NCI-H2081 (cell line): Measurements from ENCODE around the gene MAPK11.

ENCODE experiments used
- DNase-seq, 2 experiments: peaks; one replicate each; lab custom pipeline; 2025; lab: John Stamatoyannopoulos, UW

The MAPK11 gene

DNA sequence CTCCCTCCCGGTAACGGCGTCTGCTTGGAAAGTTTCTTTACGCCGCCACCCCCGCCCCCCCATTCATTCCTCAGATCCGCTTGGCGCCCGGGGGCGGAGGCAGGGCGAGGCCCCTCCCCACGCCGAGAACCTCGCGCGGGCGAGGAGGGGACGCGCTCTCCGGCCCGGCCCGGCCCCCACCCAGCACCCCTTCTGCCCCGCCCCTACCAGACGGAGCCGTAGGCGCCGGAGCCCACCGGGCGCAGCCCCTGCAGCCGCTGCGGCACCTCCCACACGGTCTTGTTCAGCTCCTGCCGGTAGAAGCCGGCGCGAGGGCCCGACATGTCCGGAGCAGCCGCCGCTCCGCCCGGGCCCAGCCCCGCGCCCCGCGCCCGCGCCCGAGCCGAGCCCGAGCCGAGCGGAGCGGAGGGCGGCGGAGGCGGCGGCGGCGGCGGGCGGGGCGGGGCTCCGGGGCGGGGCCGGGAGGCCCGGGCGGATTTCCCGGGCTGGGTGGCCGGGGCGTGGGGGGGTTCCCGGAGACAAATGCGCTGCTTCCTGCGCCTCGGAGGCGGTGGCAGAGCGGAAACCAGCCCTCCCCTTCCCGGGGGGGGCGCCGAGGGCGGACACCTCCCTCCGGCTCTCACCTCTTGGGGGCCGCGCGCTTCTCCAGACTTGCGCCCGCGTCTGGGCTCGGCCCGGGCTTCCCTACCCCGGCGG lies at the start of gene MAPK11:
Gene MAPK11, minus strand, starts transcription at position 411 of the 696 bp plus-strand sequence. Its CDS starts 88 bp downstream, at position 323.
- peak; percentile 23 to 43 for DNase-seq

GRCh38 chr22:50319503-50319951 lies 49.3 kb upstream of the MAPK11 start:
- DNase-seq, result no peak

DNA sequence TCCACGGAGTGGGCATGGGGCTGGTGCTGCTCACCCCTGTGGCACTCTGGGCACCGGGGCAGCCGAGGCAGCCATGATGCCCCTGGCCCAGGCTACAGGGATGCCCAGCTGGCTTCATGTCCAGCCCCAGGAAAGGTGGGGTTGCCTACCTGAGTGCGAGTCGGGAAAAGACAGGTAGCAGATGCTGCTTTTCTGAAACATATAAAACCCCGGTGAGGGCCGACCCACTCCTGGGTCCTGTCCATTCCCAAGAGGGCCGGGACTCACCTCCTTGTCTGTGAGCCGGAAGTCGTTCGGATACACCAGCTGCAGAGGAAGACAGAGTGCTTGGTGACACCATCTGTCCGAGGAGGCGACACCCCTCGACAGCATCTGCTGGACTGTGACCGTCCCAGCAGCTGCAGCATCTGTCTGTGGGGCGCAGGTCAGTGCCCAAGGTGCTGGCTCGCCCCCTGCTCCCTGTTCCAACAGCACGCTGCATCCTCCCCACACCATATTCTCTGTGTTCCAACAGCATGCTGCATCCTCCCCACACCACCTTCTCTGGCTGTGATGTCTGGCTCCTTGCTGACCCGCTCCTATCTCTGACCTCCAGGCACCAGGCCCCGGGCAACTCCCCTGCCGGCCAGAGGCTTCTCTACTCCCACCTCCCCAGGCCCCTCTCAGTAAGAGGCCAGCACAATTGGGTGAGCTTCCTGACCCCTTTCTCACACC lies 48.7 kb upstream of the MAPK11 start:
- no peak for DNase-seq

- DNase-seq, result no peak
These were observed 48.1 kb upstream of the MAPK11 start for GRCh38 chr22:50318356-50318697.

DNA sequence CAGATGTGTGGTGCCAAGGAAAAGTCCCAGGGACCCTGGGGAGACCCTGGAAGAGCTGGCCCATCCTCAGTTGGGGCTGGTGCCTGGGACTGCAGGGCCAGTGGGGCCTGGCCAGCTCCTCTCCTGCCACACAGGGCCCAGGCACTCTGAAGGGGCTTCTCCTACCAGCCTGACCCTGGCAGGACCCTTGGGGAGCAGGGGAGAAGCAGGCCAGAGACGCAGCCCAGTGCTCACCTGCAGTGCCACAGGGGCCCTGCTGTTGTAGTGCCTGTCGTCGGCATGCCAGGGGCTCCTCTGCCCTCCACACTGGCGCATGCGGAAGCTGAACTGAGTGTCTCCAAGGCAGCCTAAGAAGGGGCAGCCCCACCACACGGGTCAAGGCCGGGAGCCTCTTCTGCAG lies 47.5 kb upstream of the MAPK11 start:
- DNase-seq, result no peak

DNA sequence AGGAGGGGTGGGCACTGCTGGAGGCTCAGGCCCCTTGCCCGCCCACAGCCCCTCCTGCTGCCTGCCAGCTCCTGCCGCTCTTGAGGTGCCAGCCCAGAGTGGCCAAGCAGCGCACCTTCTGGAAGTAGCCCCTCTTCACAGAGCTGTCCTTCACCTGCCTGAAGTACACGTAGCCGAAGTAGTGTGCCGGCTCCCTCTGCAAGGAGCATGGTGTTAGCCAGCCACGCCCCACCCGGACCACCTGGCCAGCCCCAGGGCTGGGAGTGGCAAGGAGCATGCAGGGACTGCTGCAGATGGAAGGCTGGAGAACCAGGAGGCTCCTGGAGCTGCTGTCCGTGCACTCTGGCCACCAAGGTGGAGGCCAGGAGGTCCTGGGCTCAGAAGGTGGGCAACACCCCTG lies 47.0 kb upstream of the MAPK11 start:
- DNase-seq, result no peak

- DNase-seq, result no peak
These were observed 46.2 kb upstream of the MAPK11 start for GRCh38 chr22:50316114-50317065.

DNA sequence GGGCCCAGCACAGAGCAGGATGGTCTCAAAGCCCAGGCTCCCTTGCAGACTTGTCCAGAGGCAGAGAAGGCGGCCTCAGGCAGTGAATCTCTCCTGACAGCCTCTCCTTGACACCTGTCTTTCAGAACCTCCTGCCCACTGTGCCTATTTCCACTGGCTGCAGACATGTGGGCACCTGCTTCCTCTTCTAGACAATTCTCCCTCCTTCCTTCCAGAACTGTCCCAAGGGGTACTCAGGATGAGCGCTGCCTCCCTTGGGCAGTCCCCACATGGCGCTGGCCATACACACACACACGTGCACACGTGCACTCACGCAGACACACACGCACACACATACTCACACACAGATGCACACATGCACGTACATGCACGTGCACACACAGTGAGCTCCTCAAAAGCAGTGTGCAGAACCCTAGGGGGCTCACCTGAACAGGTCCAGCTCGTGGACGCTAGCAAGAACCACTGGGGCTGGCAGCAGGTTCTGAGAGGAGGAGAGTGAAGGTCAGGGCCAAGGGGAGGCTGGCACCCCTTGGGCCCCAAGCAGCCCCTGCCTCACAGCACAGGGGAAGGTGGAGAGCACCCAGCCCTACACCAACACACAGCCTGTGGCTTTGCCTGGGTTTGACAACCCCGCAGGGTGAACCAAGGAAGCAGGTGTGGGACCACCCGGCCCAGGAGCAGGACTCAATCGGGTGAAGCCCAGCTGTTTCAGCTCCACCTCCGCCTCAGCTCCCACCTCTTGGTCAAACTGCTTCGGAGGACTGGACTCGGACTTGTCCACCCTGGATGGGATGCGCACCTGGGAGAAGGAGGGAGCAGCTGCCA lies 45.3 kb upstream of the MAPK11 start:
- no peak for DNase-seq

GRCh38 chr22:50314455-50315288 lies 44.5 kb upstream of the MAPK11 start:
- DNase-seq, result no peak

DNA sequence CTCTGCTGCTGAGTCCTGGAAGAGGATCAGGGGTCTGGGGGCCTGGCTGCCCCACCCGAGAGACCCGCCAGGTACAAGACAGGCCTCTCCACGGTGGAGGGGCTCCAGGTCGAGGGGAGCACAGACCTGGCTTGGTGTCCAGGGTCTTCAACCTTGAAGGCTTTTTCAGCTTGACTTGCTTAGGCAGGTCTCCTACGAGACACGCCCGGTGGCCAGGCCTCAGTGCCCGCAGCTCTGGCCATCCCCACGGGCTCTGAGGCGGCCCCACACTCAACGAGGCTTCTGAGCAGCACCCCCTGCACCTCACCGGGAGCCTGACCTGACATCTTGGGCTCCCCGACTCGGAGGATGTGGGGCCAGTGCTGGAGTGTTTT lies 43.9 kb upstream of the MAPK11 start:
- DNase-seq, result no peak

DNA sequence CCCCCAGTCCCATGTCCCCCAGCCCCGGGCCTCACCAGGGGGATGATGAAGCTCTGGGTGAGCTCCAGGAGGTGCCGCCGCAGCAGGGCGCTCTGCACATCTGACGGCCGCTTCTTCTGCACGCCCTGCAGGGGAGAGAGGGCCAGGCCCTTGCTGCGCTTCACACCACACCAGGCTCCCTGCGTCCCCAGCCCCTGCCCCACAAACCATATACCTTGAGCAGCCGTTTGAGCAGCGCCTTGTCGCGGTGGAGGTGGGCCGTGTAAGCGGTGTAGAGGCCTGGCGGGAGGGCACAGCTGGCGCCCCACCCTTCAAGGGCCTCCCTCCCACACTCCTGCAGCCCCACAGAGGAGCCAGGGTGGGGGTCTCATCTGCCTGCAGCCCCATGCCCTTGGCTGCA lies 43.4 kb upstream of the MAPK11 start:
- no peak for DNase-seq

DNA sequence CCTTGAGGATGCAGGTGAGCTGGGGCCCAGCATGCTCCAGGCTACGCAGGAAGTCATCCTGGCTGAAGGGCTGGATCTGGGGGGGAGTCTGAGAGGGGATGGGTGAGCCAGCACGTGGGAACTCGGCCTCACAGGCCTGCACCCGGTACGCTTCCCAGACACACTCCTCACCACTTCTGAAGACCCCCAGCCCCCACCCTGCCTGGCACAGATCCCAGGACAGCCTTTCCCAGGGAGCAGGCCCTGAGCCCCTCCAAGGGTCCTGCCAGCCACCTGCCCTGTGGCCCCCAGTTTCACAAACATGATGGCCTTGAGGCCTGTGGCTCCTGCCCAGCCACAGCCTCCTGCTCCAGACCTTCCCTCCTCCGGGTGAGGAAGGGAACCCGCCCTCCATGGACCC lies 42.8 kb upstream of the MAPK11 start:
- no peak for DNase-seq

DNA sequence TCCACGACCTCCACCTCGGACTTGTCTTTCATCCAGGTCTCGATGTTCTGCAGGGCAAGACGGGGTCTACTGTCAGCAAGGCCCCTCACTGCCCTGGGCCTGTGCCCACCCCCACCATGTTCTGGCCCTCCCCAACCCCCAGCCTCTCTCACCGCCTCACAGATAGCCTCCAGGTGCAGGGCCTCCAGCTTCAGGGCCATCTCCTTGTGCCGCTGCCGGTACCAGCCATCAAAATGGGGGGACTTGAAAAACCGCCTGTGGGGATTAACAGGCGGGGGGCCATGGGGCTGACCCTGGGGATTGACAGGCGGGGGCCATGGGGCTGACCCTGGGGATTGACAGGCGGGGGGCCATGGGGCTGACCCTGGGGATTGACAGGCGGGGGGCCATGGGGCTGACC lies 42.2 kb upstream of the MAPK11 start:
- DNase-seq, result no peak

DNA sequence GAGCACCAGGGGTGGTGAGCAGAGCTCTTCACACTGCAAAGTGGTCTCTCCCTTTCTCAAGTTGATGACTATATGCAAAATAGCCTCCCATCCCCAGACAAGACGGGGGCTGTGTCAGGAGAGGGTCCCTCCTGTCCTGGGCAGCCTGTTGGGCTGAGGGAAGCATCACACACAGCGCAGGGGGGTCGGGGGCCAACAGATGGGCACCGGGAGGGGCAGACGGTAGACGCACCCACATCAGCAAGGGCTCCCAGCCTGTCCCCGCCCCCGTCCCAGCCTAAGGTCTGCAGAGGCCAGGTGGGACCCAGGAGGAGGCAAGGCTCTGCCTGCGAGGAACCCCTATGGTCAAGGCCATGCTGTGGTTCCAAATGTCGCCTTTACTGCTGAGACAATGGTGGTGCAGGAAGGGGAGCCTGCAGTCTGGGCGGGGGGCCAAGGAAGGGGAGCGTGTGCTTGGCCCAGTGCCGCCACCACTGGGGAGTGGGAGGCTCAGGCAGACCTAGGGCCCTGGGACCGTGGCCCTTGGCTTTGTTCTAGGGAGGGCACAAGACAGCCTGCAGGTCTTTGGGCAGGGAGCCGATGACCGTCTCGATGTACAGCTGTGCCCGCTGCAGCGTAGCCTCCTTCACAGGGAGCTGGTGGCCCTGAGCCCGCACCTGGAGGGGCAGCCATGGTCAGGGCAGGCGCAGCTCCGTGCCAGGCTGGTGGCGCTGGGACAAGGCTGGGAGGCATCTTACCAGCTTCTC lies 41.6 kb upstream of the MAPK11 start:
- no peak for DNase-seq

- no peak for DNase-seq
These were observed 40.8 kb upstream of the MAPK11 start for GRCh38 chr22:50310949-50311444.

GRCh38 chr22:50310031-50310722 lies 40.0 kb upstream of the MAPK11 start:
- no peak for DNase-seq

DNA sequence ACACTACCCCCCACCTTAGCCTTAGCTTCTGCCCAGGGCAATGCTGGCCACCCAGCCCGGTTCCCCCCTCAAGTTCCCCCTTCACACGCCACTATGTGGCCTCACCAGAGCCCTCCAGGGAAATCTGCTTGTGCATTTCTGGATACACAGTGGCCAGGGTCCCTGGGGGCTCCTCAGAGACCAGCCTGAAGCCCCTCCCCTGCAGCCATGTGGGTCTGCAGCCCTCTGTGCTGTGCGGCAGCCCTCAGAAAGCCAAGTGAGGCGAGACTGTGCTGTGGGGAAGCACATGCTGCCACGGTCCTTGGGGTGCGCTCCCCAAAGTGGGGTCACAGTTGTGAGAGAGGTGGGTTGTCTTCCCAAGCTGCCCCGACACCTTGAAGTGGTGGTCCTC lies 39.4 kb upstream of the MAPK11 start:
- DNase-seq, result no peak

DNA sequence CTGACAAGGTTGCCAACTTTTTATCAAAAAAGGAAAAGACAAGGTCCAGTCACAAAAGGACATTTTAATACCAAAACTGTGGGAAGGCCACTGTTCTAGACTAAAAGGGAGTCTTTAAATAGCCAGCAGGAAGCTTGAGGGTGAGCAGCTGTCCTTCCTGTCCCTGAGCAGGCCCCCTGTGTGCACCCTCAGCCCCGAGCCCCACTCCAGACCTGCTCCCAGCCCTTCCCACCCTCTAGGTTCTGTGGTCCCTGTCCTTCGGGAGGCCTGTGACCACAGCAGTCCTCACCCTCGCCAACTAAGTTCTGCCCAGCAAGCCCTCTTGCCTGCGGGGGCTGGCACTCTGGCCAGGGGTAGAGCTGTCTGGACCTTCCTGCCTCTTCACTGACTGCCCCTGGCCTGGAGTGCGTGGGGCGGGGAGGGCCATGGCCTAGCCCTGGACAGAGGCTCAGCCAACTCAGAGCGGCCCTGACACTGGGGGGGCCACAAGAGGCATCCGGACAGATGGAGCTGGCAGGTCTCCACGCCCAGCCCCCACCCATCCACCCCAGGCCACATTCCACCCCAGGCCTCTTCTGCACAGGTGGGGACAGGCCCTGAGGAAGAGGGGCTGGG lies 38.9 kb upstream of the MAPK11 start:
- DNase-seq, result no peak

- DNase-seq, result no peak
These were observed 38.4 kb upstream of the MAPK11 start for GRCh38 chr22:50308597-50308935.
